ENCODE measurements around the gene OAF.

DNA sequence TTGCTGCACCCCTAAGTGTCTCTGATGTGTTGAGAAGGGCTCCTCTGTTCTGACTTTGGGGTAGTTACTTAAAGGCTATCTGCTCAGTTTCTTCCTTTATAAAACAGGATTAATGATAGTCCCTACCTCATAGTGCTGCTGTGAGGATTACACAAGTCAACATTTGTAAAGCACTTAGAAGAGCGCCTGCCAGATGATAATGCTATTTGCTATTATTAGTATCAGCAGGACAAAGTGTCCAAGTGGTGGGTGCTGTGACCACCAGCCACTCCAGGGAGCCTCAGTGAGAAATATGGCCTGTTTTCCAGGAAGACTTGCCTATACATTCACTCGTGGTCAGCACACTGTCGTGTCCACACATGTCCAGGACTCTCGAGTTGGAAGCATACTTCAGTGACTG, 45.3 kb downstream of the OAF start:
- TF ChIP-seq, protein P1, sequence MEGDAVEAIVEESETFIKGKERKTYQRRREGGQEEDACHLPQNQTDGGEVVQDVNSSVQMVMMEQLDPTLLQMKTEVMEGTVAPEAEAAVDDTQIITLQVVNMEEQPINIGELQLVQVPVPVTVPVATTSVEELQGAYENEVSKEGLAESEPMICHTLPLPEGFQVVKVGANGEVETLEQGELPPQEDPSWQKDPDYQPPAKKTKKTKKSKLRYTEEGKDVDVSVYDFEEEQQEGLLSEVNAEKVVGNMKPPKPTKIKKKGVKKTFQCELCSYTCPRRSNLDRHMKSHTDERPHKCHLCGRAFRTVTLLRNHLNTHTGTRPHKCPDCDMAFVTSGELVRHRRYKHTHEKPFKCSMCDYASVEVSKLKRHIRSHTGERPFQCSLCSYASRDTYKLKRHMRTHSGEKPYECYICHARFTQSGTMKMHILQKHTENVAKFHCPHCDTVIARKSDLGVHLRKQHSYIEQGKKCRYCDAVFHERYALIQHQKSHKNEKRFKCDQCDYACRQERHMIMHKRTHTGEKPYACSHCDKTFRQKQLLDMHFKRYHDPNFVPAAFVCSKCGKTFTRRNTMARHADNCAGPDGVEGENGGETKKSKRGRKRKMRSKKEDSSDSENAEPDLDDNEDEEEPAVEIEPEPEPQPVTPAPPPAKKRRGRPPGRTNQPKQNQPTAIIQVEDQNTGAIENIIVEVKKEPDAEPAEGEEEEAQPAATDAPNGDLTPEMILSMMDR (IDR thresholded peaks at IDR 0.05), result no peak
- no peak for TF ChIP-seq POLR2A (IDR thresholded peaks at IDR 0.05)
- TF ChIP-seq POLR2AphosphoS5 (IDR thresholded peaks at IDR 0.05; ENCODE audit: insufficient read depth in 1 of 2, low read depth in 1 of 2), result no peak
